Astrocyte (in vitro differentiated cells and primary cell): ENCODE data around the gene DSC3. TPM values are rescaled to one million over a fixed set of nuclear protein-coding genes. Genes with fewer than 3 reads are reported as not detected.

Experiments used
- DNase-seq: peaks from one replicate; pipeline ENCODE4 v3.0.0-alpha.2; 2010; ENCODE audit warnings: low read depth
- FAIRE-seq: peaks from 2 replicates; lab custom pipeline; 2011; peaks lifted over from hg19 to GRCh38; lab: Jason Lieb, UNC
- H2AFZ ChIP-seq: 2 replicates; pipeline ENCODE4 v1.6.0; 2012; ENCODE audit warnings: low read depth, low read length, inconsistent platforms
- H3K27ac ChIP-seq: 2 replicates; pipeline ENCODE4 v1.5.1; 2011; ENCODE audit warnings: low read depth, low read length, inconsistent platforms
- H3K27me3 ChIP-seq: 2 replicates; pipeline ENCODE4 v1.6.0; 2011; ENCODE audit warnings: low read length, inconsistent platforms; ENCODE audit not compliant: insufficient read depth
- H3K36me3 ChIP-seq: 2 replicates; pipeline ENCODE4 v1.5.1; 2011; ENCODE audit warnings: low read length, inconsistent platforms; ENCODE audit not compliant: insufficient read depth
- H3K4me1 ChIP-seq: 2 replicates; pipeline ENCODE4 v1.5.1; 2011; ENCODE audit warnings: low read length, inconsistent platforms; ENCODE audit not compliant: insufficient read depth
- H3K4me2 ChIP-seq: 2 replicates; pipeline ENCODE4 v1.6.0; 2012; ENCODE audit warnings: low read length, inconsistent platforms
- H3K4me3 ChIP-seq: 2 replicates; pipeline ENCODE4 v1.5.1; 2011; ENCODE audit warnings: low read depth, mild to moderate bottlenecking, low read length, inconsistent platforms; ENCODE audit not compliant: insufficient read depth
- H3K79me2 ChIP-seq: 2 replicates; pipeline ENCODE4 v1.6.0; 2012; ENCODE audit warnings: mild to moderate bottlenecking, low read length, inconsistent platforms; ENCODE audit not compliant: insufficient read depth
- H3K9ac ChIP-seq: 2 replicates; pipeline ENCODE4 v1.6.0; 2012; ENCODE audit warnings: mild to moderate bottlenecking, low read length, inconsistent platforms
- H3K9me3 ChIP-seq: 2 replicates; pipeline ENCODE4 v1.5.1; 2012; ENCODE audit warnings: low read depth, mild to moderate bottlenecking, low read length, inconsistent platforms; ENCODE audit not compliant: insufficient read depth
- H4K20me1 ChIP-seq: 2 replicates; pipeline ENCODE4 v1.6.0; 2012; ENCODE audit warnings: low read length, inconsistent platforms; ENCODE audit not compliant: insufficient read depth
- H3K27ac Mint-ChIP-seq: one replicate; pipeline ENCODE4 v1.8.0; 2021; ENCODE audit warnings: mild to moderate bottlenecking, mixed read lengths; ENCODE audit not compliant: unreplicated experiment
- H3K27me3 Mint-ChIP-seq: one replicate; pipeline ENCODE4 v1.8.0; 2021; ENCODE audit warnings: low read depth, mixed read lengths; ENCODE audit not compliant: unreplicated experiment
- H3K36me3 Mint-ChIP-seq: one replicate; pipeline ENCODE4 v1.8.0; 2021; ENCODE audit warnings: low read depth, mixed read lengths; ENCODE audit not compliant: unreplicated experiment
- H3K4me1 Mint-ChIP-seq: one replicate; pipeline ENCODE4 v1.8.0; 2021; ENCODE audit warnings: low read depth, mixed read lengths; ENCODE audit not compliant: unreplicated experiment
- H3K4me3 Mint-ChIP-seq: one replicate; pipeline ENCODE4 v1.8.0; 2021; ENCODE audit warnings: mild to moderate bottlenecking, moderate library complexity, mixed read lengths; ENCODE audit not compliant: unreplicated experiment
- H3K9me3 Mint-ChIP-seq: one replicate; pipeline ENCODE4 v1.8.0; 2021; ENCODE audit warnings: mild to moderate bottlenecking, mixed read lengths; ENCODE audit not compliant: unreplicated experiment
- EZH2 ChIP-seq: IDR thresholded peaks from 2 replicates; pipeline ENCODE4 v1.6.1; 2012; ENCODE audit warnings: mild to moderate bottlenecking, low read length, inconsistent platforms; ENCODE audit not compliant: insufficient read depth
- total RNA-seq: library from RNA; stranded (reverse); gene quantifications from 2 replicates; pipeline ENCODE4 v1.2.1, GENCODE V29; 2021
- TF ChIP-seq, protein P1 (sequence below): IDR thresholded peaks from 2 replicates; pipeline ENCODE4 v1.5.1; 2011; ENCODE audit warnings: low read depth, mild to moderate bottlenecking, inconsistent platforms, low read length, moderate library complexity; ENCODE audit not compliant: insufficient read depth

The DSC3 gene
- total RNA-seq, 1 donor from 2014 or later = 5.2 TPM

DNA sequence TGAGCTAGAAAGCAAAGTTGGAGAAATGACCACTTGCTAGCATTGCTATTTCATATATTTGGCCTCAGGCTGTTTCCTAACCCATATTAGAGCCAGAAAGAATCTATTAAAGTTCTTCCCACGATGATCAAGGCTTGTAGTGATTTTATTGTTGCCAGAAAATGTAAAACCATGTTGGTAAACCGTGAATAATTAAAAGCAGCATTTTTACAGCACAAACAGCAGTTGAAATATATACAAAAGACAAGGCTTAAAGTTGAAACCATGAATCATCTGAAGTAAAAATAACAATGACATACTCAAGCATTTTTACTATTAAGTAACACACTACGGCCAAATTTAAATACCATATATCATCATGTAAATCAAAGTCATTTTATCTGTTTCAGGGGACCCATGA is 27.7 kb upstream of the DSC3 start:
- no peaks in the 10 kb centered on the region for H4K20me1 ChIP-seq
- FAIRE-seq (no peak), DNase-seq (peak; percentile 37)
- Mint-ChIP-seq H3K27me3 (no peaks in the 10 kb centered on the region), H3K36me3 (peaks cover 3% of the 10 kb centered on the region), H3K4me3 (no peak overlapping the region), H3K4me1 (peaks cover 6% of the 10 kb centered on the region), H3K9me3 (no peaks in the 10 kb centered on the region), H3K27ac (no peak overlapping the region)
- H3K27ac ChIP-seq = no peak overlapping the region
- no peak for TF ChIP-seq EZH2
- TF ChIP-seq, protein P1, sequence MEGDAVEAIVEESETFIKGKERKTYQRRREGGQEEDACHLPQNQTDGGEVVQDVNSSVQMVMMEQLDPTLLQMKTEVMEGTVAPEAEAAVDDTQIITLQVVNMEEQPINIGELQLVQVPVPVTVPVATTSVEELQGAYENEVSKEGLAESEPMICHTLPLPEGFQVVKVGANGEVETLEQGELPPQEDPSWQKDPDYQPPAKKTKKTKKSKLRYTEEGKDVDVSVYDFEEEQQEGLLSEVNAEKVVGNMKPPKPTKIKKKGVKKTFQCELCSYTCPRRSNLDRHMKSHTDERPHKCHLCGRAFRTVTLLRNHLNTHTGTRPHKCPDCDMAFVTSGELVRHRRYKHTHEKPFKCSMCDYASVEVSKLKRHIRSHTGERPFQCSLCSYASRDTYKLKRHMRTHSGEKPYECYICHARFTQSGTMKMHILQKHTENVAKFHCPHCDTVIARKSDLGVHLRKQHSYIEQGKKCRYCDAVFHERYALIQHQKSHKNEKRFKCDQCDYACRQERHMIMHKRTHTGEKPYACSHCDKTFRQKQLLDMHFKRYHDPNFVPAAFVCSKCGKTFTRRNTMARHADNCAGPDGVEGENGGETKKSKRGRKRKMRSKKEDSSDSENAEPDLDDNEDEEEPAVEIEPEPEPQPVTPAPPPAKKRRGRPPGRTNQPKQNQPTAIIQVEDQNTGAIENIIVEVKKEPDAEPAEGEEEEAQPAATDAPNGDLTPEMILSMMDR = no peak
- H3K9ac ChIP-seq = no peak overlapping the region
- no peaks in the 10 kb centered on the region for H3K9me3 ChIP-seq
- H2AFZ ChIP-seq = no peak overlapping the region
- peaks cover 3% of the 10 kb centered on the region for H3K4me1 ChIP-seq
- H3K79me2 ChIP-seq = no peaks in the 10 kb centered on the region
- H3K4me2 ChIP-seq = no peak overlapping the region
- H3K4me3 ChIP-seq = no peak overlapping the region
- H3K36me3 ChIP-seq = no peaks in the 10 kb centered on the region
- H3K27me3 ChIP-seq = no peaks in the 10 kb centered on the region

- H3K4me1 Mint-ChIP-seq = peaks cover 27% of the 10 kb centered on the region
- H3K4me1 ChIP-seq = peaks cover 3% of the 10 kb centered on the region
- no peak overlapping the region for H3K9ac ChIP-seq
- no peaks in the 10 kb centered on the region for H3K9me3 Mint-ChIP-seq
- no peak for TF ChIP-seq EZH2
- TF ChIP-seq, protein P1 = no peak
- H3K27me3 Mint-ChIP-seq = no peaks in the 10 kb centered on the region
- DNase-seq (no peak), FAIRE-seq (no peak)
- peaks cover 5% of the 10 kb centered on the region for H3K36me3 Mint-ChIP-seq
- no peaks in the 10 kb centered on the region for H3K79me2 ChIP-seq
- no peak overlapping the region for H3K27ac ChIP-seq
- H3K4me3 ChIP-seq = no peak overlapping the region
- H4K20me1 ChIP-seq = no peaks in the 10 kb centered on the region
- no peaks in the 10 kb centered on the region for H3K9me3 ChIP-seq
- no peak overlapping the region for H3K4me3 Mint-ChIP-seq
- H3K27ac Mint-ChIP-seq = no peak overlapping the region
- no peak overlapping the region for H3K4me2 ChIP-seq
- H3K27me3 ChIP-seq = peaks cover 3% of the 10 kb centered on the region
- H3K36me3 ChIP-seq = no peaks in the 10 kb centered on the region
- H2AFZ ChIP-seq = no peak overlapping the region
Observed at GRCh38 chr18:31066266-31066665, 23.7 kb upstream of the DSC3 start.

DNA sequence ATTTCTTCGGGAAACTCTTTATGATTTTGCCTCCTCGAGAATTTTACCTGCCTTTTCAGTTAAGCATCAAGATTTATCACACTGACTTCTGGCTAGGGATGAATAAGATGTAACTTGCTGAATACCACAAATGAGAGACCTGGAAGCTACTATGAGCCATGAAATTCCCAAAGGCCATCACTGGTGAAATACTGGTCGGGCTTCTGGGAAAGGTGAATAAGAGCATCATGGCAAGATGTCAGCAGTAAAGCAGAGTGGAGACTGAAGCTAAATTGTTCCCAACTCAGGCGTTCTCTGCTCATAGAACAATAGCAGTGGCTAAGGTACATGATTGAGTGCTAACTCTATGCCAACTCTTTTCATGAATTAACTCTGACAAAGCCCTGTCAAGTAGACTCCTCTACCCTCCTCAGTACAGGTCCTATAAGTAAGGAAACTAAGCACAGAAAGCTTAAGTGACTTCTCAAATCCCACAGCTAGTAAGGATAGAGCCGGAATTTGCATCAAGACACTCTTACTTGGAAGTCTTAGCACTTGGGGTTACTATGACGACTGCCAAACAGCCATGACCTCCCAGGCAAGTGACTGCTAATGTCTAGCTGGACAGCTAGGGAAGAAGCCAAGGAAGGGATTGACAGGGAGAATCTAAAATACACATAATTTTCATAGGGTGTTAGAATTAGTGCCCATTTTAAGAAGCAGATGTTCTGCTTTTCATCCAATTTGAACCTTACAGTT is 22.7 kb upstream of the DSC3 start:
- no peak for FAIRE-seq
- Mint-ChIP-seq H3K36me3 (peaks cover 2% of the 10 kb centered on the region), H3K27ac (no peak overlapping the region), H3K4me3 (no peak overlapping the region), H3K9me3 (no peaks in the 10 kb centered on the region), H3K27me3 (no peaks in the 10 kb centered on the region), H3K4me1 (peaks cover 33% of the 10 kb centered on the region)
- Histone ChIP-seq H3K79me2 (no peaks in the 10 kb centered on the region), H3K4me2 (no peak overlapping the region), H4K20me1 (no peaks in the 10 kb centered on the region), H3K9me3 (no peaks in the 10 kb centered on the region), H3K36me3 (no peaks in the 10 kb centered on the region), H3K4me3 (no peak overlapping the region), H3K9ac (no peak overlapping the region), H3K4me1 (peaks cover 3% of the 10 kb centered on the region), H2AFZ (no peak overlapping the region), H3K27me3 (peaks cover 3% of the 10 kb centered on the region), H3K27ac (no peak overlapping the region)
- TF ChIP-seq, protein P1 = no peak
- no peak for TF ChIP-seq EZH2
- DNase-seq = no peak
